Activated gamma-delta T cell (primary cell): ENCODE measurements around the gene STOML3.

Source experiments
- DNase-seq: peaks from one replicate; lab custom pipeline; 2025; lab: John Stamatoyannopoulos, UW

Gene STOML3

GRCh38 chr13:38981096-38981495 lies 9.5 kb downstream of the STOML3 start:
- DNase-seq, result no peak

- DNase-seq, result no peak
Measured at GRCh38 chr13:38980750-38981078, 9.9 kb downstream of the STOML3 start.

GRCh38 chr13:38979891-38980749 lies 10.5 kb downstream of the STOML3 start:
- DNase-seq, result no peak

GRCh38 chr13:38970380-38971051 lies 20.1 kb downstream of the STOML3 start:
- DNase-seq, result no peak

- no peak for DNase-seq
Measured at GRCh38 chr13:38969187-38969586, 21.4 kb downstream of the STOML3 start.

GRCh38 chr13:38967446-38967845 lies 23.2 kb downstream of the STOML3 start:
- DNase-seq, result no peak

- no peak for DNase-seq
Measured at GRCh38 chr13:38965281-38965680, 25.4 kb downstream of the STOML3 start.

- DNase-seq, result no peak
Measured at GRCh38 chr13:38960175-38960574, 30.5 kb downstream of the STOML3 start.

GRCh38 chr13:38957794-38958592 lies 32.6 kb downstream of the STOML3 start:
- DNase-seq, result no peak

- DNase-seq, result no peak
Measured at GRCh38 chr13:38954844-38955243, 35.8 kb downstream of the STOML3 start.

GRCh38 chr13:38954291-38954690 lies 36.3 kb downstream of the STOML3 start:
- DNase-seq, result no peak

- DNase-seq, result no peak
Measured at GRCh38 chr13:38952827-38953226, 37.8 kb downstream of the STOML3 start.

GRCh38 chr13:38951525-38952313 lies 38.9 kb downstream of the STOML3 start:
- DNase-seq, result no peak

- DNase-seq, result no peak
Measured at GRCh38 chr13:38950987-38951386, 39.6 kb downstream of the STOML3 start.

- DNase-seq, result no peak
Measured at GRCh38 chr13:38947054-38947453, 43.6 kb downstream of the STOML3 start.

GRCh38 chr13:38944219-38944618 lies 46.4 kb downstream of the STOML3 start:
- no peak for DNase-seq

GRCh38 chr13:38943231-38943630 lies 47.4 kb downstream of the STOML3 start:
- DNase-seq, result no peak

GRCh38 chr13:38941353-38941945 lies 49.2 kb downstream of the STOML3 start:
- no peak for DNase-seq

GRCh38 chr13:38933786-38934185 lies 56.8 kb downstream of the STOML3 start:
- DNase-seq, result no peak

GRCh38 chr13:38922170-38922569 lies 68.5 kb downstream of the STOML3 start:
- DNase-seq, result no peak

- no peak for DNase-seq
Measured at GRCh38 chr13:38921081-38921480, 69.5 kb downstream of the STOML3 start.
